ENCODE data around the gene NHERF1. TPM values are rescaled to one million over a fixed set of nuclear protein-coding genes. Genes with fewer than 3 reads are reported as not detected.

Gene NHERF1
- total and polyA plus RNA-seq, 2 of the 13 experiments (the other 11 are each of a cell fraction or from before 2014, with no cell fraction given), result 169 to 269 TPM

DNA sequence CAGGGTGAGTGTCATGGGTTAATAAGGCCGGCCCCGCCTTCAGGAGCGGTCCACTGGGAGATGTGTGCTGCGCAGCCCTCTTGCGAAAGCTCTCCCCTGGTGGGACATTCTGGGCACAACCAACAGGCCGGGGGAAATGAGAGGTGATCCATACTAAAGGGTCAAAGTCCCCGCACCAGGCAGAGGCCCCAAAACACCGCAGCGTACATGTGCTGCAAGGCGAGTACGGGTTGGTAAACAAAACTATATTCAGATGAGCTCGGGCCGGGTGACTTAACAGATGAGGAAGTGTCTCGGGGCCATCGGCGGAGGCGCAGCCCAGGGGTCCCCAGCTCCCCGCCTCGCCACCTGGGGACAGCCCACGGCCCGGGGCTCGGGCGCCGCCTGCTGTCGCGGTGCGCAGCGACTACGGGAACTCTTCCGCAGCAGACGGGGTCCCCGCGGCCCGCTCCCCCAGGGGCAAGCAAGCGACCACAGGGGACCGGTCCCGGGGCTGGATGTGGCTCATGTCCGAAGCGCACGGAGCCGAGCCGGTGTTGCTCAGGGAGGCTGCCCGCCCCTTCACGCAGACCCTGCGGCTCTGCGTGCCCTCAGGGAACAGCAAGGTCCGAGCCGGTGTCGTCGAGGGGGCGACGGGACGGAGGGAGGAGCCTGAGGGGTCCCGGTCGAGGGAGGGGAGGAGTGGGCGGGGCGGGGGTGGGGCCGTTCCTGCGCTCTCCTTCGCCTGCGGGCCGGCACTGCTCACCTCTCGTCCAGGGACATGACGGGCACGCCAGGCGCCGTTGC, 11.7 kb upstream of the NHERF1 start, which contains the start of gene RAB37 (continued):
- TF ChIP-seq ZBTB20 (CRISPR knock-in tag; IDR thresholded peaks at IDR 0.05; ENCODE audit: borderline replicate concordance, low read depth) (peak; percentile 55), AHR (CRISPR knock-in tag; IDR thresholded peaks at IDR 0.05) (no peak), XBP1 (CRISPR knock-in tag; IDR thresholded peaks at IDR 0.05) (no peak), MZF1 (CRISPR knock-in tag; IDR thresholded peaks at IDR 0.05; ENCODE audit: borderline replicate concordance) (no peak), HNRNPL (IDR thresholded peaks at IDR 0.05; ENCODE audit: low read depth, low read length) (peak; percentile 67; the same call in 1 of the 2 replicates), SATB2 (CRISPR knock-in tag; IDR thresholded peaks at IDR 0.05) (no peak), ELF1 (CRISPR knock-in tag; IDR thresholded peaks at IDR 0.05) (peak; percentile 70), NBN (conservative IDR thresholded peaks at IDR 0.05) (no peak), SIX4 (CRISPR knock-in tag; IDR thresholded peaks at IDR 0.05) (no peak; the same call in 1 of the 2 replicates), ZXDC (CRISPR knock-in tag; IDR thresholded peaks at IDR 0.05) (peak; percentile 97), RXRA (CRISPR knock-in tag; IDR thresholded peaks at IDR 0.05) (peak; percentile 93), WIZ (CRISPR knock-in tag; IDR thresholded peaks at IDR 0.05) (no peak), ZNF354B (CRISPR knock-in tag; IDR thresholded peaks at IDR 0.05) (no peak), CBFB (CRISPR knock-in tag; IDR thresholded peaks at IDR 0.05) (peak; percentile 51)
- TF ChIP-seq, protein P1, sequence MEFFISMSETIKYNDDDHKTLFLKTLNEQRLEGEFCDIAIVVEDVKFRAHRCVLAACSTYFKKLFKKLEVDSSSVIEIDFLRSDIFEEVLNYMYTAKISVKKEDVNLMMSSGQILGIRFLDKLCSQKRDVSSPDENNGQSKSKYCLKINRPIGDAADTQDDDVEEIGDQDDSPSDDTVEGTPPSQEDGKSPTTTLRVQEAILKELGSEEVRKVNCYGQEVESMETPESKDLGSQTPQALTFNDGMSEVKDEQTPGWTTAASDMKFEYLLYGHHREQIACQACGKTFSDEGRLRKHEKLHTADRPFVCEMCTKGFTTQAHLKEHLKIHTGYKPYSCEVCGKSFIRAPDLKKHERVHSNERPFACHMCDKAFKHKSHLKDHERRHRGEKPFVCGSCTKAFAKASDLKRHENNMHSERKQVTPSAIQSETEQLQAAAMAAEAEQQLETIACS (CRISPR knock-in tag; IDR thresholded peaks at IDR 0.05), result no peak
- TF ChIP-seq, protein P2, sequence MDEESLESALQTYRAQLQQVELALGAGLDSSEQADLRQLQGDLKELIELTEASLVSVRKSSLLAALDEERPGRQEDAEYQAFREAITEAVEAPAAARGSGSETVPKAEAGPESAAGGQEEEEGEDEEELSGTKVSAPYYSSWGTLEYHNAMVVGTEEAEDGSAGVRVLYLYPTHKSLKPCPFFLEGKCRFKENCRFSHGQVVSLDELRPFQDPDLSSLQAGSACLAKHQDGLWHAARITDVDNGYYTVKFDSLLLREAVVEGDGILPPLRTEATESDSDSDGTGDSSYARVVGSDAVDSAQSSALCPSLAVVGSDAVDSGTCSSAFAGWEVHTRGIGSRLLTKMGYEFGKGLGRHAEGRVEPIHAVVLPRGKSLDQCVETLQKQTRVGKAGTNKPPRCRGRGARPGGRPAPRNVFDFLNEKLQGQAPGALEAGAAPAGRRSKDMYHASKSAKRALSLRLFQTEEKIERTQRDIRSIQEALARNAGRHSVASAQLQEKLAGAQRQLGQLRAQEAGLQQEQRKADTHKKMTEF (CRISPR knock-in tag; IDR thresholded peaks at IDR 0.05), result peak; percentile 96
- TF ChIP-seq, protein P3, sequence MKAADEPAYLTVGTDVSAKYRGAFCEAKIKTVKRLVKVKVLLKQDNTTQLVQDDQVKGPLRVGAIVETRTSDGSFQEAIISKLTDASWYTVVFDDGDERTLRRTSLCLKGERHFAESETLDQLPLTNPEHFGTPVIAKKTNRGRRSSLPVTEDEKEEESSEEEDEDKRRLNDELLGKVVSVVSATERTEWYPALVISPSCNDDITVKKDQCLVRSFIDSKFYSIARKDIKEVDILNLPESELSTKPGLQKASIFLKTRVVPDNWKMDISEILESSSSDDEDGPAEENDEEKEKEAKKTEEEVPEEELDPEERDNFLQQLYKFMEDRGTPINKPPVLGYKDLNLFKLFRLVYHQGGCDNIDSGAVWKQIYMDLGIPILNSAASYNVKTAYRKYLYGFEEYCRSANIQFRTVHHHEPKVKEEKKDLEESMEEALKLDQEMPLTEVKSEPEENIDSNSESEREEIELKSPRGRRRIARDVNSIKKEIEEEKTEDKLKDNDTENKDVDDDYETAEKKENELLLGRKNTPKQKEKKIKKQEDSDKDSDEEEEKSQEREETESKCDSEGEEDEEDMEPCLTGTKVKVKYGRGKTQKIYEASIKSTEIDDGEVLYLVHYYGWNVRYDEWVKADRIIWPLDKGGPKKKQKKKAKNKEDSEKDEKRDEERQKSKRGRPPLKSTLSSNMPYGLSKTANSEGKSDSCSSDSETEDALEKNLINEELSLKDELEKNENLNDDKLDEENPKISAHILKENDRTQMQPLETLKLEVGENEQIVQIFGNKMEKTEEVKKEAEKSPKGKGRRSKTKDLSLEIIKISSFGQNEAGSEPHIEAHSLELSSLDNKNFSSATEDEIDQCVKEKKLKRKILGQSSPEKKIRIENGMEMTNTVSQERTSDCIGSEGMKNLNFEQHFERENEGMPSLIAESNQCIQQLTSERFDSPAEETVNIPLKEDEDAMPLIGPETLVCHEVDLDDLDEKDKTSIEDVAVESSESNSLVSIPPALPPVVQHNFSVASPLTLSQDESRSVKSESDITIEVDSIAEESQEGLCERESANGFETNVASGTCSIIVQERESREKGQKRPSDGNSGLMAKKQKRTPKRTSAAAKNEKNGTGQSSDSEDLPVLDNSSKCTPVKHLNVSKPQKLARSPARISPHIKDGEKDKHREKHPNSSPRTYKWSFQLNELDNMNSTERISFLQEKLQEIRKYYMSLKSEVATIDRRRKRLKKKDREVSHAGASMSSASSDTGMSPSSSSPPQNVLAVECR (CRISPR knock-in tag; IDR thresholded peaks at IDR 0.05; ENCODE audit: borderline replicate concordance), result peak; percentile 87
